DOHH2 (cell line): ENCODE data around the gene CRYBA2.

Experiments used
- H3F3A ChIP-seq: fragments of 200-600 bp; sonication (generic), shearing (Covaris generic); 2 replicates; pipeline ENCODE4 v1.6.0; 2016; ENCODE audit warnings: antibody characterized with exemption, mild to moderate bottlenecking; ENCODE audit not compliant: control insufficient read depth, insufficient read depth
- H3K27ac ChIP-seq: fragments of 200-600 bp; sonication (generic); 2 replicates; pipeline ENCODE4 v1.5.1; 2014; ENCODE audit warnings: low read depth, mild to moderate bottlenecking, low read length, moderate library complexity
- H3K27me3 ChIP-seq: fragments of 200-600 bp; sonication (generic); 2 replicates; pipeline ENCODE4 v1.6.1; 2014; ENCODE audit warnings: mild to moderate bottlenecking, low read length, mixed read lengths; ENCODE audit not compliant: control insufficient read depth
- H3K36me3 ChIP-seq: fragments of 200-600 bp; sonication (generic); 2 replicates; pipeline ENCODE4 v1.6.1; 2014; ENCODE audit warnings: mild to moderate bottlenecking, low read length, moderate library complexity, mixed read lengths; ENCODE audit not compliant: control insufficient read depth
- H3K4me1 ChIP-seq: fragments of 200-600 bp; sonication (generic); 2 replicates; pipeline ENCODE4 v1.6.1; 2014; ENCODE audit warnings: mild to moderate bottlenecking, low read length, mixed read lengths; ENCODE audit not compliant: control insufficient read depth
- H3K4me2 ChIP-seq: fragments of 200-600 bp; sonication (generic); 2 replicates; pipeline ENCODE4 v1.6.0; 2014; ENCODE audit warnings: mild to moderate bottlenecking, low read length, moderate library complexity
- H3K4me3 ChIP-seq: fragments of 200-600 bp; sonication (generic); 2 replicates; pipeline ENCODE4 v1.5.1; 2014; ENCODE audit warnings: mild to moderate bottlenecking, low read length, mixed read lengths
- H3K79me2 ChIP-seq: fragments of 200-600 bp; sonication (generic); 2 replicates; pipeline ENCODE4 v1.6.1; 2014; ENCODE audit warnings: mild to moderate bottlenecking, low read length, mixed read lengths; ENCODE audit not compliant: control insufficient read depth
- H3K9me2 ChIP-seq: fragments of 200-600 bp; sonication (generic); replicated peaks from 2 replicates; pipeline ENCODE4 v1.6.1; 2014; ENCODE audit warnings: mild to moderate bottlenecking, low read length, mixed read lengths; ENCODE audit not compliant: control insufficient read depth
- H3K9me3 ChIP-seq: fragments of 200-600 bp; sonication (generic); 2 replicates; pipeline ENCODE4 v1.6.1; 2014; ENCODE audit warnings: antibody characterized with exemption, low read length, mixed read lengths; ENCODE audit not compliant: control insufficient read depth, insufficient read depth
- H4K20me1 ChIP-seq: fragments of 200-600 bp; sonication (generic); 2 replicates; pipeline ENCODE4 v1.6.0; 2014; ENCODE audit warnings: low read depth, mild to moderate bottlenecking, antibody characterized with exemption, low read length, moderate library complexity; ENCODE audit not compliant: control insufficient read depth, insufficient read depth
- CTCF ChIP-seq: fragments of 200-600 bp; sonication (generic); IDR thresholded peaks from one replicate; pipeline ENCODE4 v1.5.1; 2014; ENCODE audit warnings: antibody characterized with exemption, mild to moderate bottlenecking, low read depth, low read length; ENCODE audit not compliant: poor library complexity, severe bottlenecking
- EZH2phosphoT487 ChIP-seq: fragments of 200-600 bp; sonication (generic); IDR thresholded peaks from 2 replicates; pipeline ENCODE4 v1.6.1; 2017; ENCODE audit warnings: borderline replicate concordance, mild to moderate bottlenecking, antibody characterized with exemption, low read length, moderate library complexity, mixed read lengths

The CRYBA2 gene

GRCh38 chr2:218991674-218992168 is 1.5 kb downstream of the CRYBA2 start:
- no peak overlapping the region for H3K4me3 ChIP-seq
- H3K4me2 ChIP-seq, result no peak overlapping the region
- H3K27me3 ChIP-seq, result peaks cover 82% of the 10 kb centered on the region
- no peaks in the 10 kb centered on the region for H3K9me3 ChIP-seq
- no peaks in the 10 kb centered on the region for H4K20me1 ChIP-seq
- no peaks in the 10 kb centered on the region for H3F3A ChIP-seq
- H3K36me3 ChIP-seq, result no peaks in the 10 kb centered on the region
- H3K9me2 ChIP-seq, result no peaks in the 10 kb centered on the region
- H3K4me1 ChIP-seq, result peaks cover 5% of the 10 kb centered on the region; the same call in 1 of the 2 replicates
- H3K27ac ChIP-seq, result no peak overlapping the region
- H3K79me2 ChIP-seq, result no peaks in the 10 kb centered on the region
- TF ChIP-seq CTCF (no peak), EZH2phosphoT487 (0 out of 2 replicates have a peak, but pooled peaks have one; percentile 46)

DNA sequence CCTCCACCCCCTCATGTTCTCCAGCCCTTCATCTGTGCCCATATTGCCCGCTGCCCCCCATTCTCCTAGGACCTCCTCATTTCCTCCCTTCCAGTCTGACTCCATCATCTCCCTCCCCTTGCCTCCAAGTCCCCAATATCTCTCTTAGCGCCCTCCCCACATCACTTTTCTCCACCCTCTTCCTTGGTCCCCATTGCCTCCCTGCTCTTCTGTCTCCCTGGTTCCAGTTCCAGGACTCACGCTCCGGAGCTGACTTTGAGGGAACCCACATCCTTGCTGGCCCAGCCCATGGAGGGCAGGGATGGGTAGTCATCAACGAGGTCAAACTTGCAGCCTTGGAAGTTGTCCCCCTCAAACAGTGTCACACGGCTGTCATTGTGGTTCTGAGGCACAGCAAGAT is 2.6 kb downstream of the CRYBA2 start:
- H3K4me1 ChIP-seq, result no peaks in the 10 kb centered on the region
- no peaks in the 10 kb centered on the region for H3K36me3 ChIP-seq
- H3K4me2 ChIP-seq, result no peak overlapping the region
- no peaks in the 10 kb centered on the region for H3K79me2 ChIP-seq
- H3K27me3 ChIP-seq, result peaks cover 83% of the 10 kb centered on the region
- H4K20me1 ChIP-seq, result no peaks in the 10 kb centered on the region
- no peaks in the 10 kb centered on the region for H3K9me3 ChIP-seq
- no peaks in the 10 kb centered on the region for H3F3A ChIP-seq
- TF ChIP-seq EZH2phosphoT487 (no peak), CTCF (no peak)
- H3K9me2 ChIP-seq, result no peaks in the 10 kb centered on the region
- H3K27ac ChIP-seq, result no peak overlapping the region
- H3K4me3 ChIP-seq, result no peak overlapping the region

GRCh38 chr2:218990052-218990451 is 3.2 kb downstream of the CRYBA2 start:
- H3K27ac ChIP-seq, result no peak overlapping the region
- H3K27me3 ChIP-seq, result peaks cover 80% of the 10 kb centered on the region
- H3K9me2 ChIP-seq, result no peaks in the 10 kb centered on the region
- TF ChIP-seq EZH2phosphoT487 (no peak), CTCF (no peak)
- H3K4me3 ChIP-seq, result no peak overlapping the region
- H3K4me1 ChIP-seq, result no peaks in the 10 kb centered on the region
- H3F3A ChIP-seq, result no peaks in the 10 kb centered on the region
- H3K79me2 ChIP-seq, result no peaks in the 10 kb centered on the region
- no peaks in the 10 kb centered on the region for H3K9me3 ChIP-seq
- no peaks in the 10 kb centered on the region for H3K36me3 ChIP-seq
- H3K4me2 ChIP-seq, result no peak overlapping the region
- H4K20me1 ChIP-seq, result no peaks in the 10 kb centered on the region
